Activated CD8-positive, alpha-beta memory T cell treated with anti-CD3 and anti-CD28 coated beads for 48 hours (primary cell): Measurements from ENCODE around the gene SLC13A3.
A peak's percentile ranks its signal among the peaks of the same experiment; 100 is the strongest.

Experiments
- DNase-seq, 3 experiments: peaks; one replicate each; pipeline ENCODE4 v3.0.0-alpha.2; 2020; ENCODE audit warnings: low read depth in 2 of 3, low spot score in 2 of 3

Gene SLC13A3

GRCh38 chr20:46559685-46560440 is 91.4 kb downstream of the SLC13A3 start:
- no peak for DNase-seq

GRCh38 chr20:46559001-46559400 is 92.3 kb downstream of the SLC13A3 start:
- no peak for DNase-seq

DNA sequence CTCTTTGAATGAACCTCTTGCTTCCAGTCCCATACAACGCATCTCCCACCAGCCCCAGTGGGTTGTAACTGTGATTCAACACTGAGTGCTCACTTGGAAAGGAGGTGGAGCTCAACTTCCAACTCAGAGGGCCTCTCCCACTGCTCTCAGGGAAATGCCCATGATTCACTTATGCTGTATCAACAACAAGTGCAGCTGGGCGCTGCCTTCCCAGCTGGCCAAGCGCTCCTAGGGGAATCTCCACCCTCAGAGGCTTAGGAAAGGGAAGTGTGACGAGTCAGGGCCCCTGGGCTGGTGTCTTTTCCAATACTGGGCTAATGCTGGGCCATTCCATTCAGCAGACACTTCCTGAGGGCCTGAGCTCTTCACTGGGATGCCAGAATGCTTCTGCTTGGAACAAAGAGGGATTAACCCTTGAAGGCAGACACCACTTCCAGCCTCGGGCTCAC is 92.7 kb downstream of the SLC13A3 start:
- peak in 1 of 3 experiments; percentile 30 for DNase-seq

- no peak for DNase-seq
Observed at GRCh38 chr20:46557231-46557956, 93.9 kb downstream of the SLC13A3 start.

DNA sequence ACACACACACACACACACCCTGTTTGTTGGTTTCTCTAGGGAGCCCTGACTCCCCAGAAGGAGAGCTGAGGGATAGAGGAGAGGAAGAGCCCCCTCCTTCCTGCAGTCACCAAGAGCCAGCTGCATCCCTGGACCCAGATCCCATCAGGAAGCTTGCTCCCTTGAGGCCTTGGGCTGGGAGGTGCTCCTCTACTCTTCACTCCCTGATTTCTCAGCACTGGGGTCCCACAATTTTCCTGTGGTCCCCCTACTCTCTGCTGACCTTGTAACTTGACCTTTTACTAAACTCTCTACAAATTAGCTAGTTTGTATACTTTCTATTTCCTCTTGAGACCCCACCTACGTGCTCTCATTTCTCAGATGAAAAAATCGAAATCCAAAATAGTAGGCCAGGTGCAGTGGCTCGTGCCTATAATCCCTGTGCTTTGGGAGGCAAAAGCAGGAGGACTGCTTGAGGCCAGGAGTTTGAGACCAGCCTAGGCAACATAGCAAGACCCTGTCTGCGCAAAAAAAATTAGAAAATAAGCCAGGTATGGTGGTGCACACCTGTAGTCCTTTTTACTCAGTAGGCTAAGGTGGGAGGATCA is 95.8 kb downstream of the SLC13A3 start:
- no peak for DNase-seq

DNA sequence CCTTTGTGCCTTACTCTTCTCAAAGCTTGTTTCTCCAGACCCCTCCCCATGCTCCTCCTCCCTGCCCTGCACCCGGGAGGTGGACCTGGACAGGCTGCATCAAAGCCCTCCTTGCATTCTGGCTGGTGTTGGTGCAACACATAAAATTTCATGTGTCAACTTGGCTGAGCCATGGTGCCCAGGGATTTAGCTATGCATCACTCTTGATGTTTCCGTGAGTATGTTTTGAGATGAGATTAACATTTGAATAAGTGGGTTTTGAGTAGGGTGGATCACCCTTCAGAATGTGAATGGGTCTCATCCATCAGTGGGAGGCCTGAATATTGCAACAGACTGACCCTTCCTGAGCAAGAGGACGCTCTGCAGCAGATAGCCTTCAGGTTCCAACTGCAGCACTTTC is 96.4 kb downstream of the SLC13A3 start:
- DNase-seq = no peak

DNA sequence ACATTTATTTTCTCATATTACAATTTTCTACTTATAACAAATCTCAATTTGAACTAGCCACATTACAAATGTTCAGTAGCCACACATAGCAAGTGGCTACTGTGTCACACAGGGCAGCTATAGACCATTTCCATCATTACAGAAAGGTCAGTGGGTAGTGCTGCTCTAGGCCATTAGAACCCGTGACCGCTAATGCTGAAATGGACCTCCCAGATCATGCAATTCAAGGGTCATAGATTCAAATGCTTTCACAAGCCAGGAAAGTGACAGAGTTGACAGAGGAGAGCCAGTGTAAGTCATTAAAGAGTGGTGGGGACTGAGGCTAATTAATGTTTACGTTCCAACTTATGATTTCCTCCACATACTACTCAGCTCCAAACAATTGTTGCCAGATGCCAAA is 97.3 kb downstream of the SLC13A3 start:
- no peak for DNase-seq

DNA sequence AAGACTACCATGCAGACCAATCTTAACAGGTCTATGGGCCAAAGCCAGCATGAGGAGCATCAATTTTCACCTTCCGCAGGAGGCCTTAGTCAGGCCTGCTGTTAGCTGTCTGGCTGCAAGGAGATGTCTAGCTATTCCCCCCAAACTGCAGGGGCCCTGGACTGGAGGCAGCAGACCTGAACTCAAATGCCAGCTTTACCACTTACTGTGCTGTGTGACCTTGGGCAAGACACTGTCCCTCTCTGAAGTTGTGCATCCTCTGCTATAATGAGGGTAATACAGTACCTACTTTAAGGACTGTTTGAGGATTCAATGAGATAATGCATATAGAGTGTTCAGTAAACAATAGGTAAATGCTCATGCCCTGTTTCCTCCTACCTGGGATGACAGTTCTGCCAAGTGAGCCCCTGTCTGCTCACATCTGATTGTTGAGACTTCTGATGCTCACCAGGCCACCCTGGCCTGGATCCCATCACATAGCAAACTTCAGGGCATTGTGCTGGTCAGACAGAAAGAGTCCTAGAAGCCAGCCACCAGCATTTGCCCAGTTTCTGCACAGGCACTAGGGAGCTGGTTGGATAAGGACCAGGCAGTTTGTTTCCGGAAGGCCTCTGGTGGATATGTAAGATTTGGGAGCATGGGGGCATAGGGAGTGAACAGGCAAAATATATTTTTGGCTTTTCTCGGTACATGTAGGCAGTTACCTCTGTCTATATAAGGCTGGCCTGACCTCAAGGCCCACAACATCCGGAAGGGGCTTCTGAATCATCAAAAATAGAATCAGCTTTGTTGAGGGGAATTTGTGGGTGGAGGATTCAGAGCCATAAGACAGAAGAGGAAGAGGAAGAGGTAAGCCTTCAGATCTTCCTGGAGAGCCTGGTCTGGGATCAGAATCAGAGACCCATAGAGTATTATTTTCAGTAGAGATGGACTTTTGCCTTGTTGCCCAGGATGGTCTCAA is 98.5 kb downstream of the SLC13A3 start:
- DNase-seq = no peak

GRCh38 chr20:46551522-46552381 is 99.5 kb downstream of the SLC13A3 start:
- no peak for DNase-seq

DNA sequence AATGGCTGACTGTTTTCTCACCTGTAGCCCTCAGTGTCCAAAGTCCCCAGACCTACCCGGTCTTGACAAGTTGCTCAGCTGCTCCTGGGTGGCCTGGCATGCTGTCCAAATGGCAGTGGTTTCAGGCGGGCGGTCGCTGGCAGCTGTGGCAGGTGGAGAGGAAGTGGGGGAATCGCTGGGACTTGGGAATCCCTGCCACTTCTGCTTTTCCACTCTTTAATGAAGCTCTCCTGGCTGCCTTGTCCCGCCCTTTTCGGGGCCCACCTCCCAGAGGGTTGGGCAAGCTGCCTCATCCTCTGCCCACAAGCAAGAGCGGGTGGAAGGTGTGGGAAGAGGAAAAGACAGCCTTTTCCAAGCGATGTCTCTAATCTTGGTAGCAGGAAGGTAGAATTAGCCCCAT is 100.8 kb downstream of the SLC13A3 start, which contains the start of gene OCSTAMP:
Gene OCSTAMP (minus strand): TSS at position 194 of the 400 bp plus-strand sequence. CDS start 94 bp downstream, at position 100.
- DNase-seq = no peak

DNA sequence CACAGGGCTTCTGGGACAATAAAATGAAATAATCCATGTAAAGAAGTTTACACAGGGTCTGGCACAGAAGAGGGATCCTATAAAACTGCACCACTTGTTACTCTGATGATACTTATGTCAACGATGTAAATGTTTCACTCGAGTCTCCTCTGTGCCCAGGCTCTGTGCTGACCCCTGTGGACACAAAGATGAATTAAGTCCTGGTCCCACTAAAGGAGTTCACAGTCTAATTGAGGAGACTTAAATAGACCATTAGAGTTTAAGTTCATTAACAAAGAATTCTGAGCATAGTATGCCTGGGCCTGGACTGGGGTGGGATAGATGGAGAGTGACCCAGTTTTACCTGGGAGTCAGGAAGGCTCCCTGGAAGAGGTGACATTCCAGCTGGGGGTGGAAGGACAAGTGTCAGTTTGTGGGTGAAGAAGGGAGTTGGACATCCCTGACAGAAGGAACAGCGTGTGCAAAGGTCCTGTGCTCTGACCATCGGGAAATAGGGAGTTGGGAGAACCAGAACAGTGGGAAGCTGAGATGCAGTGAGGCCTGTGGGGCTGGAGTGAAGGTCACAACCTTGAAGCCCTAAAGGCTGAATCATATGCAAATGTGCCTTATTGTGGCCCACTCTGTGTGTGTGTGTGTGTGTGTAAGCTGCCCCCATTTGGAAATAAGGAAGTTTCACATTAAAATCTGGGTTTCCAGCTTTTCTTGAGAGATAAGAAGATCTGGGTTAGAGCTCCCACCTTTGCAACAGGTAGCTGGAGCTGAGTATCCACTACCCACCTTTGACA is 101.9 kb downstream of the SLC13A3 start:
- DNase-seq = no peak

DNA sequence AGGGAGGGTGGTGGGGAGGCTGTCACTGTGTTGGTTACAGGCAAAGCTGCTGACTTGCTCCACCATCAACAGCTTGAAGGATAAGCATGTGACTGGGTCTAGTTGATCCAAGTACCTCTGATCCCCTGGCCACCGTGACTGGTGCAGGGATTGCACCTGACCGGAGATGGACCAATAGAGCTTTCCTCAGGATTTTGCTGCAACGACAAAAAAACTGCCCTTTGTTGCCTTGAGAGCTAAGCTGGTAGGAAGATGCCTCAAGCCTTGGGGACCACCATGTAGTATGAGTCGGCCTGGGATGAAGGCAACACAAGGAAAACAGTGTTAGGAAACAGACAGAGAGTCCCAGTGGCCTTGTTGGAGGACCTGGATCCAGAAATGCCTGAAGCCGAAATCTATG is 102.6 kb downstream of the SLC13A3 start:
- DNase-seq = no peak

DNA sequence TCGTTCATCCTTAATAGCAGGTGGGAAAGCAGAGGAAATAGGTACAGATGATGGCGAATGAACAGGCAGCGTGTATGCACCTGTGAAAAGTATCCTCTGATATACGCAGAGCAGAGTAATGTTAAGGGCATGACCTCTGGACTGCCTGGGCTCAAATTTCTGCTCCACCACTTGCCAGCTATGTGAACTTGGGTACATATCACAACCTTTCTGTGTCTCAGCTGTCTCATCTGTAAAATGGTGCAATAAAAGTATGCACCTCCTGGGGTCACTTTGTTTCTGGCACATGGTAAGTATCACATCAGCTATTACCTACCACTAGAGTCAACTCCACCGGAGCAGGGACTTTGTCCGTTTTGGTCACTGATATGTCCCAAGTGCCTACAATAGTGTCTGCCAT is 103.3 kb downstream of the SLC13A3 start:
- DNase-seq = no peak

DNA sequence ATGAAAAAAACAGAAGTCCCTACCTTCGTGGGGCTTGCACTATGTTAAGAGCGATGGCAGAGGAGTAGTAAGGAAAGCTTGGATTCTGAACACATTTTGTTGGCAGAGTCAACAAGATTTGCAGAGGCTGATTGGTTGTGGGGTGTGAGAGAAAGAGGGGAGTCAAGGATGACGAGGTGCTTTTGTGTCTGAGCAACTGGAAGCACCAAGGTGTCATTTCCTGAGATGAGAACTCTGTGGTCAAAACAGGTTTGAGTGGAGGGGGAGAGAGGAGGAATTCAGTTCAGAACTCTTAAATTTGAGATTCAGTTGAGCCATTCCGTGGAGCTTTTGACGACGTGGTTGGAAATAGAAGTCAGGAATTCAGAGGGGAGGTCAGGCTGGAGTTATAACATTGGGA is 104.3 kb downstream of the SLC13A3 start:
- DNase-seq = no peak

- DNase-seq = no peak
Observed at GRCh38 chr20:46546298-46546697, 105.0 kb downstream of the SLC13A3 start.

- no peak for DNase-seq
Observed at GRCh38 chr20:46545827-46546138, 105.5 kb downstream of the SLC13A3 start.

DNA sequence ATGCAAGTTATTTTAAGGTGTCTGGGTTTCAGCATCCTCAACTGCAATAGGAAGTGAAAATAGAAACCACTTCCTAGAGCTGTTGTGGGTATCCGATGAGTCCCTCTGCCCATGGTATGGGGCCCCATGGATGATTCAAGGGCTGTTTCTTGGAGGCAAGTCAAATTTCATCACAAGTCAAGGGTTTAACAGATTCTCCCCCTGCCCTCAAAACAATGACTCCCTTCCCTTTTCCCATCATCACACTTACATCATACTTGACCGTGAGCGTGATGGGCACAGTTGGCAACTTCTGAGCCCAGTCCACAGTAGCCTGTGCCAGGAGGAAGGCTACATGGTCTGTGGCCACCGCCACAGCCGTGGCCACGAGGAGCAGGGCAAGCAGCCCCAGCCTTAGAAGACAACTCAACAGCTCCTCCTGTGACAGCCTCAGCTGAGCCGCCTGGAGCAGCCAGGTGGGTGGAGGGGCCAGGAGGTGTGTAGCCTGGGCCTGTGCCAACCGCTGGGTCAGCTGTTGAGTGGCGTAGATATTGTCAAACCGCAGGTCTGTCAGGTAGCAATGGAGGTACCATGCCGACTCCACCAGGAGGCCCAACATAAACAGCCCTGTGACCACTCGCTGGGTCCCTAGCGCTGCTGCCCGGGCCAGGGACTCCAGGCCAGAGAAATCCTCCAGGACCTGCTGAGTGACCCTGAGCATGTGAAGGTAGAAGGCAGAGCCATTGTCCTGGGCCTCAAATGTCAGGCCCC is 106.0 kb downstream of the SLC13A3 start:
- DNase-seq = peak in 1 of 3 experiments; percentile 23

DNA sequence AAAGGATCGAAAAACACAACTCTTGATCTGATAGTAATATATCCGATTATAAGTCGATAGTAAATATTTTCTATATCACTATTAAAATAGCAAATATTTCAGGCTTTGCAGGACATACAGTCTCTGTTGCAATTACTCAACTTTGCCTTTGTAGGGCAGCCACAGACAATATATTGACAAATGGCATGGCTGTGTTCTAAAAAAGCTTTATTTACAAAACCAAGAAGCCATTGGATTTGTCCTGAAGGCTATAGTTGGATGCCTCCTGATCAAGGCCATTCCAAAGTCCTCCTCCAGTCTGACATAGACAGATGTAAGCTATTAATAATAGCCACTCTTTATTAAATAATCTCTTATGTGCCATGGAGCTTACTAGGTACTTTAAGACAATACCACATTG is 106.7 kb downstream of the SLC13A3 start:
- DNase-seq = no peak

- DNase-seq = no peak
Observed at GRCh38 chr20:46543959-46544358, 107.3 kb downstream of the SLC13A3 start.
